Activated naive CD8-positive, alpha-beta T cell treated with anti-CD3 and anti-CD28 coated beads, Interleukin-2, amount 50 U/mL, for 24 hours (primary cell): Measurements from ENCODE around the gene TLCD2.

Source experiments
- ATAC-seq: fragments of 150-1000 bp; cut with Tn5 transposase; one replicate; pipeline ENCODE4 v1.10.0; 2021
- DNase-seq: peaks from one replicate; pipeline ENCODE4 v3.0.0; 2021
- H3K27ac Mint-ChIP-seq: one replicate; pipeline ENCODE4 v1.8.0; 2021; ENCODE audit warnings: mild to moderate bottlenecking, mixed read lengths
- H3K27me3 Mint-ChIP-seq: one replicate; pipeline ENCODE4 v1.8.0; 2021; ENCODE audit warnings: mixed read lengths
- H3K36me3 Mint-ChIP-seq: one replicate; pipeline ENCODE4 v1.8.0; 2021; ENCODE audit warnings: low read depth, mixed read lengths
- H3K4me1 Mint-ChIP-seq: one replicate; pipeline ENCODE4 v1.8.0; 2021; ENCODE audit warnings: mixed read lengths
- H3K4me3 Mint-ChIP-seq: one replicate; pipeline ENCODE4 v1.8.0; 2021; ENCODE audit warnings: mild to moderate bottlenecking, moderate library complexity, mixed read lengths
- H3K9me3 Mint-ChIP-seq: one replicate; pipeline ENCODE4 v1.8.0; 2021; ENCODE audit warnings: mixed read lengths

Gene TLCD2

GRCh38 chr17:1709971-1710806, at the start of gene TLCD2:
Gene TLCD2, minus strand, starts transcription at chr17:1710377. Its CDS starts 135 bp downstream, at chr17:1710242.
- no peak for DNase-seq
- Mint-ChIP-seq H3K27me3 (peaks cover 37% of the 10 kb centered on the region), H3K4me3 (peak within 1 kb of the TSS; percentile 26), H3K27ac (no peak within 1 kb of the TSS), H3K36me3 (no peaks in the 10 kb centered on the region), H3K9me3 (no peaks in the 10 kb centered on the region), H3K4me1 (peaks cover 20% of the 10 kb centered on the region)
- no peak for ATAC-seq

- Mint-ChIP-seq H3K4me1 (peaks cover 27% of the 10 kb centered on the region), H3K36me3 (no peaks in the 10 kb centered on the region), H3K27me3 (no peaks in the 10 kb centered on the region), H3K9me3 (no peaks in the 10 kb centered on the region), H3K27ac (no peak overlapping the region), H3K4me3 (no peak overlapping the region)
- ATAC-seq (no peak), DNase-seq (no peak)
Measured at GRCh38 chr17:1759529-1759928, 49.4 kb upstream of the TLCD2 start.

- ATAC-seq (no peak), DNase-seq (no peak)
- no peaks in the 10 kb centered on the region for H3K27me3 Mint-ChIP-seq
- no peaks in the 10 kb centered on the region for H3K36me3 Mint-ChIP-seq
- no peaks in the 10 kb centered on the region for H3K9me3 Mint-ChIP-seq
- no peak overlapping the region for H3K27ac Mint-ChIP-seq
- H3K4me1 Mint-ChIP-seq: peaks cover 19% of the 10 kb centered on the region
- H3K4me3 Mint-ChIP-seq: no peak overlapping the region
Measured at GRCh38 chr17:1758807-1759206, 48.6 kb upstream of the TLCD2 start.

GRCh38 chr17:1755827-1756262, 45.7 kb upstream of the TLCD2 start:
- Mint-ChIP-seq H3K27ac (no peak overlapping the region), H3K4me3 (no peak overlapping the region), H3K9me3 (no peaks in the 10 kb centered on the region)

GRCh38 chr17:1755252-1755826, 45.2 kb upstream of the TLCD2 start:
- Mint-ChIP-seq H3K4me1 (peaks cover 2% of the 10 kb centered on the region), H3K27ac (no peak overlapping the region), H3K36me3 (no peaks in the 10 kb centered on the region), H3K27me3 (no peaks in the 10 kb centered on the region), H3K9me3 (no peaks in the 10 kb centered on the region), H3K4me3 (no peak overlapping the region)
- DNase-seq (no peak), ATAC-seq (no peak)

More at GRCh38 chr17:1755827-1756262, 45.7 kb upstream of the TLCD2 start:
- H3K36me3 Mint-ChIP-seq: no peaks in the 10 kb centered on the region
- DNase-seq (no peak), ATAC-seq (no peak)
- peaks cover 2% of the 10 kb centered on the region for H3K4me1 Mint-ChIP-seq
- no peaks in the 10 kb centered on the region for H3K27me3 Mint-ChIP-seq

GRCh38 chr17:1754430-1755112, 44.4 kb upstream of the TLCD2 start:
- no peak overlapping the region for H3K4me3 Mint-ChIP-seq
- no peak for ATAC-seq

GRCh38 chr17:1753767-1754429, 43.7 kb upstream of the TLCD2 start:
- no peaks in the 10 kb centered on the region for H3K27me3 Mint-ChIP-seq
- peaks cover 2% of the 10 kb centered on the region for H3K4me1 Mint-ChIP-seq
- H3K27ac Mint-ChIP-seq: no peak overlapping the region

More at GRCh38 chr17:1754430-1755112, 44.4 kb upstream of the TLCD2 start:
- Mint-ChIP-seq H3K36me3 (no peaks in the 10 kb centered on the region), H3K4me1 (peaks cover 2% of the 10 kb centered on the region), H3K27me3 (no peaks in the 10 kb centered on the region), H3K9me3 (no peaks in the 10 kb centered on the region), H3K27ac (no peak overlapping the region)
- no peak for DNase-seq

GRCh38 chr17:1752425-1753262, 42.5 kb upstream of the TLCD2 start:
- ATAC-seq (no peak), DNase-seq (no peak)
- Mint-ChIP-seq H3K27ac (no peak overlapping the region), H3K9me3 (no peaks in the 10 kb centered on the region), H3K4me3 (no peak overlapping the region), H3K36me3 (no peaks in the 10 kb centered on the region), H3K4me1 (peaks cover 2% of the 10 kb centered on the region), H3K27me3 (no peaks in the 10 kb centered on the region)

More at GRCh38 chr17:1753767-1754429, 43.7 kb upstream of the TLCD2 start:
- ATAC-seq (no peak), DNase-seq (no peak)
- Mint-ChIP-seq H3K4me3 (no peak overlapping the region), H3K9me3 (no peaks in the 10 kb centered on the region), H3K36me3 (no peaks in the 10 kb centered on the region)

GRCh38 chr17:1750628-1751027, 40.5 kb upstream of the TLCD2 start:
- H3K9me3 Mint-ChIP-seq: no peaks in the 10 kb centered on the region
- peaks cover 2% of the 10 kb centered on the region for H3K4me1 Mint-ChIP-seq
- no peak overlapping the region for H3K27ac Mint-ChIP-seq
- H3K4me3 Mint-ChIP-seq: no peak overlapping the region
- ATAC-seq: no peak
- no peaks in the 10 kb centered on the region for H3K27me3 Mint-ChIP-seq
- H3K36me3 Mint-ChIP-seq: no peaks in the 10 kb centered on the region
- no peak for DNase-seq

- Mint-ChIP-seq H3K9me3 (no peaks in the 10 kb centered on the region), H3K27me3 (no peaks in the 10 kb centered on the region), H3K27ac (no peak overlapping the region), H3K36me3 (no peaks in the 10 kb centered on the region), H3K4me3 (no peak overlapping the region), H3K4me1 (no peaks in the 10 kb centered on the region)
- ATAC-seq (no peak), DNase-seq (no peak)
Measured at GRCh38 chr17:1746975-1747543, 36.9 kb upstream of the TLCD2 start.

- Mint-ChIP-seq H3K9me3 (no peaks in the 10 kb centered on the region), H3K36me3 (no peaks in the 10 kb centered on the region), H3K4me1 (no peaks in the 10 kb centered on the region), H3K27me3 (no peaks in the 10 kb centered on the region), H3K27ac (no peak overlapping the region), H3K4me3 (no peak overlapping the region)
- DNase-seq (no peak), ATAC-seq (no peak)
Measured at GRCh38 chr17:1745513-1746020, 35.4 kb upstream of the TLCD2 start.

GRCh38 chr17:1744551-1745512, 34.7 kb upstream of the TLCD2 start:
- DNase-seq (no peak), ATAC-seq (no peak)
- H3K27ac Mint-ChIP-seq: no peak overlapping the region
- H3K36me3 Mint-ChIP-seq: no peaks in the 10 kb centered on the region
- no peak overlapping the region for H3K4me3 Mint-ChIP-seq
- H3K27me3 Mint-ChIP-seq: no peaks in the 10 kb centered on the region
- H3K9me3 Mint-ChIP-seq: no peaks in the 10 kb centered on the region
- no peaks in the 10 kb centered on the region for H3K4me1 Mint-ChIP-seq

GRCh38 chr17:1743088-1743439, 32.9 kb upstream of the TLCD2 start:
- Mint-ChIP-seq H3K36me3 (no peaks in the 10 kb centered on the region), H3K9me3 (no peaks in the 10 kb centered on the region), H3K27me3 (no peaks in the 10 kb centered on the region), H3K4me1 (no peaks in the 10 kb centered on the region), H3K27ac (no peak overlapping the region), H3K4me3 (no peak overlapping the region)
- no peak for DNase-seq
- ATAC-seq: no peak
